ENCODE data around the gene ID4.

DNA sequence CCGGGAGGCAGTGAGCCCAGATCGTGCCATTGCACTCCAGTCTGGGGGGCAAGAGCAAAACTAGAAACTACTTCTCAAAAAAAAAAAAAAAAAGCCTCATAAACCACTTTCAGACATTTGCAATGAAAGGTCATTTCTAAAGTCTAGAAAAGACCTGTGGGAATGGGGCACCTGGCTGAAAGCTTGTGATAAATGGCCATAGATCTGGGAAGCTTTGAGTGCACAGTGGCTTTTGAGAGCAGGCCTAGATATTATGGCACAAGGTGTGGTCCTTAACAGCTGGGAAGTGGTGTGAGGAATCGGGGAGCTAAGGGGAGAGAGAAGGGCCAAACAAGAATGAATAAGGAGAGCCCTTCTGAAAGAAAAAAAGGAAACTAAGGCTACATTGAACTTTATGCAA is 33.2 kb downstream of the ID4 start:
- TF ChIP-seq SUZ12 (IDR thresholded peaks at IDR 0.05; ENCODE audit: extremely low read depth, insufficient read depth, insufficient read length) (no peak), YY1 (IDR thresholded peaks at IDR 0.05; ENCODE audit: insufficient read depth, insufficient read length) (no peak), ZNF274 (IDR thresholded peaks at IDR 0.05; ENCODE audit: low read depth, low read length) (no peak)

Data from NT2/D1 (cell line).